Left renal cortex interstitium (tissue), 4 donors: ENCODE measurements around the gene ZMAT3. TPM values are rescaled to one million over a fixed set of nuclear protein-coding genes. Genes with fewer than 3 reads are reported as not detected.

ENCODE experiments used
- polyA plus RNA-seq, 4 donors: library from polyadenylated mRNA; unstranded; fragments of 120-200 nt; gene quantifications; one replicate each; pipeline ENCODE4 v1.2.1, GENCODE V29; 2013; ENCODE audit not compliant: insufficient read length in 4 of 4

Gene ZMAT3
- polyA plus RNA-seq, 4 donors = 8.6 to 11.1 (median 8.8) TPM

Other genes with a start within 250 kb of the ZMAT3 start
- 10 to 100 TPM; 25.3 to 29.9 (median 29.1) TPM for gene PIK3CA, start 76.5 kb upstream of the ZMAT3 start, polyA plus RNA-seq
- gene KCNMB3, start 179.3 kb upstream of the ZMAT3 start, polyA plus RNA-seq = 1 to 10 TPM; 4.4 to 7.3 (median 7.1) TPM